ENCODE results near the gene SMIM43. TPM values are rescaled to one million over a fixed set of nuclear protein-coding genes. Genes with fewer than 3 reads are reported as not detected.

SMIM43 gene
- polyA plus RNA-seq, 3 donors from 2014 or later, result not detected

GRCh38 chr4:121714548-121714947 is 50.4 kb downstream of the SMIM43 start:
- Mint-ChIP-seq H3K36me3 (no peaks in the 10 kb centered on the region), H3K27me3 (ENCODE audit: low read depth in 3 of 3) (peaks cover 10 to 34% (median 14%) of the 10 kb centered on the region in 3 donors), H3K27ac (no peak overlapping the region), H3K4me1 (peaks cover 0 to 3% of the 10 kb centered on the region in 2 donors), H3K4me3 (no peak overlapping the region), H3K9me3 (peaks cover 0 to 1% (median 0%) of the 10 kb centered on the region in 6 donors)
- DNase-seq, result no peak

GRCh38 chr4:121712783-121713182 is 52.2 kb downstream of the SMIM43 start:
- Mint-ChIP-seq H3K4me1 (peaks cover 15 to 16% of the 10 kb centered on the region in 2 donors), H3K27ac (no peak overlapping the region), H3K9me3 (peaks cover 0 to 1% (median 0%) of the 10 kb centered on the region in 6 donors), H3K4me3 (no peak overlapping the region), H3K27me3 (ENCODE audit: low read depth in 3 of 3) (peaks cover 15 to 47% (median 16%) of the 10 kb centered on the region in 3 donors), H3K36me3 (no peaks in the 10 kb centered on the region)
- no peak for DNase-seq

GRCh38 chr4:121712001-121712651 is 52.8 kb downstream of the SMIM43 start:
- no peak for DNase-seq
- Mint-ChIP-seq H3K4me1 (peaks cover 21 to 22% of the 10 kb centered on the region in 2 donors), H3K27me3 (ENCODE audit: low read depth in 3 of 3) (peaks cover 15 to 52% (median 19%) of the 10 kb centered on the region in 3 donors), H3K4me3 (no peak overlapping the region), H3K36me3 (no peaks in the 10 kb centered on the region), H3K9me3 (peaks cover 0 to 1% (median 0%) of the 10 kb centered on the region in 6 donors), H3K27ac (peak overlapping the region in 1 of 6 donors; percentile 8)

- Mint-ChIP-seq H3K9me3 (peaks cover 0 to 1% (median 0%) of the 10 kb centered on the region in 6 donors), H3K27me3 (ENCODE audit: low read depth in 3 of 3) (peaks cover 19 to 58% (median 26%) of the 10 kb centered on the region in 3 donors), H3K36me3 (no peaks in the 10 kb centered on the region), H3K4me1 (peaks cover 28 to 29% of the 10 kb centered on the region in 2 donors), H3K27ac (no peak overlapping the region), H3K4me3 (no peak overlapping the region)
- DNase-seq, result no peak
Measured at GRCh38 chr4:121711263-121712000, 53.5 kb downstream of the SMIM43 start.

- peaks cover 0 to 1% (median 0%) of the 10 kb centered on the region in 6 donors for H3K9me3 Mint-ChIP-seq
- no peak overlapping the region for H3K27ac Mint-ChIP-seq
- DNase-seq, result no peak
- no peak overlapping the region for H3K4me3 Mint-ChIP-seq
- H3K27me3 Mint-ChIP-seq (ENCODE audit: low read depth in 3 of 3), result peaks cover 22 to 58% (median 29%) of the 10 kb centered on the region in 3 donors
- H3K4me1 Mint-ChIP-seq, result peaks cover 37 to 38% of the 10 kb centered on the region in 2 donors
- H3K36me3 Mint-ChIP-seq, result no peaks in the 10 kb centered on the region
Measured at GRCh38 chr4:121709766-121710405, 55.1 kb downstream of the SMIM43 start.

Other genes starting within 250 kb of the SMIM43 start
- gene ANXA5, start 68.2 kb downstream of the SMIM43 start, polyA plus RNA-seq, result 100 to 1,000 TPM in 1 of 3 donors, 10 to 100 TPM in 2; 27.7 to 104 (median 64.9) TPM
- 10 to 100 TPM; 26.1 to 39.3 (median 26.7) TPM for gene EXOSC9, start 36.2 kb upstream of the SMIM43 start, polyA plus RNA-seq
- under 1 TPM in 2 of 3 donors, not detected in 1; 0.80 to 0.91 TPM for gene CCNA2, start 58.7 kb upstream of the SMIM43 start, polyA plus RNA-seq
- 10 to 100 TPM in 1 of 3 donors, 1 to 10 TPM in 2; 6.5 to 10.2 (median 9.0) TPM for gene BBS7, start 105.3 kb upstream of the SMIM43 start, polyA plus RNA-seq
- under 1 TPM in 2 of 3 donors, not detected in 1; 0.08 to 0.15 TPM for gene TRPC3, start 186.9 kb upstream of the SMIM43 start, polyA plus RNA-seq